HG02588 (cell line): ENCODE measurements around the gene IFNA2.
"Not testable (repeated sequence)": the region's sequence is repeated elsewhere in the genome, so short reads cannot be mapped to it uniquely, and the experiment has no call there.

Source experiments
- ATAC-seq: cut with Tn5 transposase; IDR thresholded peaks from one replicate; pipeline ENCODE4 v1.9.1; 2021; ENCODE audit warnings: mild to moderate bottlenecking, moderate library complexity; ENCODE audit not compliant: unreplicated experiment

The IFNA2 gene

GRCh38 chr9:21383627-21384026 is 1.6 kb downstream of the IFNA2 start:
- no peak for ATAC-seq

GRCh38 chr9:21381448-21382339 is 3.5 kb downstream of the IFNA2 start:
- peak; percentile 98 for ATAC-seq

DNA sequence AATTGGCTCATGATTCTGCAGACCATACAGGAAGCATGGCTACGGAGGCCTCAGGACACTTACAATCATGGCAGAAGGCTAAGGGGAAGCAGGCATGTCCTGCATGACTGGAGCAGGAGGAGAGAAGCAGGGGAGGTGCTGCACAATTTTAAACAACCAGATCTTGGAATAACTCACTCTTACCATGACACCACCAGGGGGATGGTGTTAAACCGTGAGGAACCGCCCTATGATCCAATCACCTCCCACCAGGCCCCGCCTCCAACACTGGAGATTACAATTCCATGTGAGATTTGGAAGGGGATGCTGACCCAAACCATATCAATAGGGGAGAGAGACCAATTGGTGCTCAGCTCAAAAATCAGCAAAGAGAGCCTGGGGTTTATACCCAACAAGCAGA is 13.7 kb downstream of the IFNA2 start:
- ATAC-seq = not testable (repeated sequence)

- no peak for ATAC-seq
Measured at GRCh38 chr9:21367957-21368356, 17.2 kb downstream of the IFNA2 start, which contains the start of gene IFNA13. Gene IFNA13, minus strand, starts transcription at chr9:21368057. Its CDS starts 47 bp downstream, at chr9:21368010.

DNA sequence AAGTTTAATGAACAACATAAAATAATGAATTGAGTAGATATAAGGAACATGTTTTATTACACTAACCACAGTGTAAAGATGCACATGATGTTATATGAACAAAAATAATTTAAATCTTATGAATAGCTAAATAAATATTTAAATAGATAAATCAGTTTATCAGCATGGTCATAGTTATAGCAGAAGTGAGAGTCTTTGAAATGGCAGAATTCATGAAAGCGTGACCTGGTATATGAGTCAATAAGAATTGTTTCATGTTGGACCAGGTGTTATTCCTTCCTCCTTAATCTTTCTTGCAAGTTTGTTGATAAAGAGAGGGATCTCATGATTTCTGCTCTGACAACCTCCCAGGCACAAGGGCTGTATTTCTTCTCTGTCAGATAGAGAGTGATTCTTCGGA is 18.0 kb downstream of the IFNA2 start:
- ATAC-seq = peak; percentile 55

- no peak for ATAC-seq
Measured at GRCh38 chr9:21362287-21362686, 22.9 kb downstream of the IFNA2 start.

DNA sequence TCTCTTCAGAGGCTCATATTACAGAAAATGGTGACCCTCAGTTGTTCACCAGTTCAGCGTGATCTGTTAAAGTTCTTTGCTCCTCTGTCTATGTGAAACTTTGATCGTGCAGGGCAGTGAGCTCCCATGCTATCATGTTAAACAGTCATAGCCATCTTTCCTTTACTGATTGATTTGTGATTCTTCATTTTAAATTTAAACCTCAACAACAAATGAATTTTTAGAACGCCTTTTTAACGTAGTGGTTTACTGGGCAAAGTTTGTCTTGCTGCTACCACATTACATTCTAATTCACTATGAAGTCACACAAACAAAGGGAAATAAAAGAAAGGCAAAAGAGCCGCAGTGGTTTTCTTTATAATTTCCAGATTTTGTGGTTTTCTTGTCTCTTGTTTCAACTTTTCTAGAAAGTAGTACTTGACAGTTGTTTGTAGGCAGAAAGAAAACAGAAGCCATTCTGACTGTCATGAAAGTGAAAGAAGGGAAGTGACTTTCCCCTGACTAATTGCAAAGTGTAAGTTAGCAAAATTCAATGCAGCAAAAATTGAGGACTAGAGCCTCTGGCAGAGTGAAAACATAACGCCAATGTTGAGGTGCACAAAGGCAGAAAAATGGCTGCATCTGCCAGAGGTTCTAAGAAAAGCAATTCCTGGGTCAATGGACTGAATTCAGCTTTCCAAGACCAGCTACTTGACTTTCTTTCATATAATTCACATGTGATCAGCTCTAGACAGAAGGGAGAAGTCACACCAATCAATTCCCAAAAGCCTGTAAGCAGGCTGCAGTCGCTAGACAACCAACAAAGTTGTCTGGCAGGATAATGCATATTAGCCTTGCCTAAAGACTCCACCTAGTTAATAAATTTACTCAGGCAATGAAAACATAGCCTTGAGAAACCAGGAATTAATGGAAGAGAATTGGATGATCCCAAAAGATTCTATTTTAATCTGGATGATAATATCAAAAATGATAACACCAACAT is 27.4 kb downstream of the IFNA2 start:
- peak; percentile 88 for ATAC-seq

- no peak for ATAC-seq
Measured at GRCh38 chr9:21350787-21351186, 34.4 kb downstream of the IFNA2 start, which contains the start of gene IFNA6. Gene IFNA6, minus strand, starts transcription at chr9:21350887. Its CDS starts 0 bp downstream, at chr9:21350887.

DNA sequence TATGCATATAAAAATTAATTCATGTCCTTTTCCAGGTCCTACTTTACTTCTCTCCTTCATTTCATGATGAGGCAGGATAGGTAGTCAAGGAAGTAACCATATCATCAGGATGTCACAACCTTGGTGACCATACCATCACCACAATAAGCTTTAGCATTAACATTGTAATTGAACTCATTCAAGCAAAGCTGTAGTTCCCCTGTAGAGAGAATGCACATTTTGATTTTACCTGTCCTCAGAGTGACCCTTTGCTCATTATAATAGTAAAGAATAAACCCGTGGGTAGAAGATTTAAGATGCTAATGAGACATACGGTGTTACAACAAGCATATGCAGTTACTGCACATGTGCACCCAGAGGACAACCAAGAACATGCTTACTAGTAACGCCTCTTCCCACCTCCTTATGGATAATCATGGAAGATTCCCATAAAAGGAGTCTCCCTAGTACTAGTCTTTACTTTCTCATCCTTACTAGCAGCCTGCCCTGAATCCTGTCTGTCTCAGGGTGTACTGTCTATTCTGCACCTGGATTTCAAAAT is 36.7 kb downstream of the IFNA2 start:
- no peak for ATAC-seq

DNA sequence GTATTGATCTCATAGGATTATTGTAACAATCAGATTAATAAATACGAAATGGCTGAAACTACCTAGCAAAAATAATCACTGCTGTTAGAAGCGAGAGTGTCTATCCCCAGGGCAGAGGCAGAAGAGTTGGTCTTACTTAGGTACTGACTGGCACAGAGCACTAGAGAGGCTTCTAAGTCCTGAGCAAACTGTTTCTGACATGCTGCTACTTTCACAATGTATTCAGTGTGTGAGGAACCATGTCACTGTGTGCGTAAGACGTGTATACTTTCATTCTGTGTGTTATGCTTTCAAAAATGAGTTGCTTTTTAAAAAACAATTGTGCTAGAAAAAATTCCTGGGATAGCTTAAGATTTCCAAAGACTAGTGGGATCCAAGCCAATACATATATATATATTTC is 44.5 kb downstream of the IFNA2 start:
- ATAC-seq = no peak

DNA sequence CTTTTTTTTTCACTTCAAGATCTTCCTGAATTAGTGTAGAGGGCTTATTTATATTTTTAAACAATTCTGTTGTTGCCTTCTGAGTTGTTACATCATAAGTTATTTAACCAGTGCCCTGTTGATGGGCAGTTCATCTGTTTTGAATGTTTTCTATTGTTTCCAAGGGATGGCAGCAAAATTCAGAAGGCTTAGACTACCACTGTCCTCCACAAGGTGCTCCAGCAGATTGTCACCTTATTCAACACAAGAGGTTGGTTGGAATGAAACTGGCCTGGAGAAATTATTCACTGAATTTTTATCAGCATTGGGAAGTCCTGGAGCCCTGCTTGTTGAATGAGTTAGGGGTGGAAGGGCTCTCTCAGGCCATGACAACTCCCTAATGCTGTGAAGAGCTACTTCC is 48.7 kb downstream of the IFNA2 start:
- no peak for ATAC-seq

GRCh38 chr9:21334701-21335632 is 50.2 kb downstream of the IFNA2 start, which contains the start of gene KLHL9:
Gene KLHL9, minus strand, starts transcription at chr9:21335404. Its CDS starts 545 bp downstream, at chr9:21334859.
- peak; percentile 95 for ATAC-seq
